Pulmonary artery endothelial cell (primary cell): ENCODE results near the gene PCDHGA11. TPM values are rescaled to one million over a fixed set of nuclear protein-coding genes. Genes with fewer than 3 reads are reported as not detected.
A peak's percentile ranks its signal among the peaks of the same experiment; 100 is the strongest.
"Not testable (repeated sequence)": the region's sequence is repeated elsewhere in the genome, so short reads cannot be mapped to it uniquely, and the experiment has no call there.

Source experiments
- DNase-seq: peaks from one replicate; pipeline ENCODE4 v3.0.0-alpha.2; 2011; ENCODE audit warnings: low read depth, low spot score
- total RNA-seq: library from RNA; depleted of rRNA; stranded (reverse); fragments of >200 nt; gene quantifications from 2 replicates; pipeline ENCODE4 v1.2.3, GENCODE V29; 2014

PCDHGA11 gene
- total RNA-seq, 1 donor from 2014 or later, result 8.7 TPM

DNA sequence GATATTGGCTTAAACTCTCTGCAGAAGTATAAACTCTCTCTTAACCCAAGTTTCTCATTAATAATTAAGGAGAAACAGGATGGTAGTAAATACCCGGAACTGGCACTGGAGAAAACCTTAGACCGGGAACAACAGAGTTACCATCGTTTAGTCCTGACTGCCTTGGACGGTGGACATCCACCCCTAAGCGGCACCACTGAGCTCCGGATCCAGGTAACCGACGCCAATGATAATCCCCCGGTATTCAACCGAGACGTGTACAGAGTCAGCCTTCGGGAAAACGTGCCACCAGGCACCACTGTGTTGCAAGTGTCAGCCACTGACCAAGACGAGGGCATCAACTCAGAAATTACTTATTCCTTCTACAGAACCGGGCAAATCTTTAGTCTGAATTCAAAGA lies 22.2 kb upstream of the PCDHGA11 start:
- no peak for DNase-seq

- no peak for DNase-seq
Observed at GRCh38 chr5:141399555-141400258, 21.1 kb upstream of the PCDHGA11 start.

DNA sequence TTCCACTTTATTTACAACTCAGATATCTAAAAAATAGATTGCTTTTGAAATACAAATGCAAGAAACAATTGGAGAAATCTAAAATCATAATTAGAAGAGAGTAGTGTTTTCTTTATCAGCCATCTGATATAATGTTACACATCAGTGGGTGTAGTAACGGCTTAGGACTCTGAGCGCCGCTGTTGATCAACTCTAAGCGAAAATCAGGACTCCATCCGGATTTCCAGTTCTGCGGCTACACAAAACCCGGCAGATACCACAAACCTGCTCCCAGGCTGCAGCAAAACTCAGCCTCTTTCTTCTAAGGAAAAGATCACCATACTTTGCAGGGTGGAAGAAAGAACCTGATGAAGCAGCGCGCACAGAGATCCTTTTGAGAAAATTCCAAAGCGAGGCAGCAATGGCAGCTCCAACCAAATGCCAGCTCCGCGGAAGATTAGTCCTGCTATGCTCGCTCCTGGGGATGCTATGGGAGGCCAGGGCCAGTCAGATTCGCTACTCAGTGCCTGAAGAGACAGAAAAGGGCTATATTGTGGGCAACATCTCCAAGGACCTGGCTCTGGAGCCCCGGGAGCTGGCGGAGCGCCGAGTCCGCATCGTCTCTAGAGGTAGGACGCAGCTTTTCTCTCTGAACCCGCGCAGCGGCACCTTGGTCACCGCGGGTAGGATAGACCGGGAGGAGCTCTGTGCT lies 18.2 kb upstream of the PCDHGA11 start, which contains the start of gene PCDHGA9:
Gene PCDHGA9, plus strand, starts transcription at position 226 of the 691 bp plus-strand sequence. Its CDS starts 175 bp downstream, at position 401.
- no peak for DNase-seq

- DNase-seq, result no peak
Observed at GRCh38 chr5:141403387-141403786, 17.5 kb upstream of the PCDHGA11 start.

- not testable (repeated sequence) for DNase-seq
Observed at GRCh38 chr5:141407790-141408505, 12.9 kb upstream of the PCDHGA11 start, which contains the start of gene PCDHGB6. Gene PCDHGB6, plus strand, starts transcription at chr5:141408021. Its CDS starts 182 bp downstream, at chr5:141408203.

DNA sequence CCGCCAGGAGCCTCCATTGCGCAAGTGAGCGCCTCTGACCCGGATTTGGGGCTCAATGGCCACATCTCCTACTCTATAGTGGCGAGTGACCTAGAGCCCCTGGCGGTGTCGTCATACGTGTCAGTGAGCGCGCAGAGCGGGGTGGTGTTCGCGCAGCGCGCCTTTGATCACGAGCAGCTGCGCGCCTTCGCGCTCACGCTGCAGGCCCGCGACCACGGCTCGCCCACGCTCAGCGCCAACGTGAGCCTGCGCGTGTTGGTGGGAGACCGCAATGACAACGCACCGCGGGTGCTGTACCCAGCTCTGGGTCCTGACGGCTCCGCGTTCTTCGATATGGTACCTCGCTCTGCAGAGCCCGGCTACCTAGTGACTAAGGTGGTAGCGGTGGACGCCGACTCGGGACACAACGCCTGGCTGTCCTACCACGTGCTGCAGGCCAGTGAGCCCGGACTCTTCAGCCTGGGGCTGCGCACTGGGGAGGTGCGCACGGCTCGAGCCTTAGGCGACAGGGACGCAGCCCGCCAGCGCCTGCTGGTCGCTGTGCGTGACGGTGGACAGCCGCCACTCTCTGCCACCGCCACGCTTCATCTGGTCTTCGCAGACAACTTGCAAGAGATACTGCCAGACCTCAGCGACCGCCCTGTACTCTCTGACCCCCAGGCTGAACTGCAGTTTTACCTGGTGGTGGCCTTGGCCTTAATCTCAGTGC lies 11.1 kb upstream of the PCDHGA11 start:
- DNase-seq, result no peak

GRCh38 chr5:141411575-141411974 lies 9.3 kb upstream of the PCDHGA11 start:
- DNase-seq, result no peak

- DNase-seq, result no peak
Observed at GRCh38 chr5:141412854-141413539, 7.9 kb upstream of the PCDHGA11 start, which contains the start of gene PCDHGA10. Gene PCDHGA10, plus strand, starts transcription at chr5:141412987. Its CDS starts 189 bp downstream, at chr5:141413176.

DNA sequence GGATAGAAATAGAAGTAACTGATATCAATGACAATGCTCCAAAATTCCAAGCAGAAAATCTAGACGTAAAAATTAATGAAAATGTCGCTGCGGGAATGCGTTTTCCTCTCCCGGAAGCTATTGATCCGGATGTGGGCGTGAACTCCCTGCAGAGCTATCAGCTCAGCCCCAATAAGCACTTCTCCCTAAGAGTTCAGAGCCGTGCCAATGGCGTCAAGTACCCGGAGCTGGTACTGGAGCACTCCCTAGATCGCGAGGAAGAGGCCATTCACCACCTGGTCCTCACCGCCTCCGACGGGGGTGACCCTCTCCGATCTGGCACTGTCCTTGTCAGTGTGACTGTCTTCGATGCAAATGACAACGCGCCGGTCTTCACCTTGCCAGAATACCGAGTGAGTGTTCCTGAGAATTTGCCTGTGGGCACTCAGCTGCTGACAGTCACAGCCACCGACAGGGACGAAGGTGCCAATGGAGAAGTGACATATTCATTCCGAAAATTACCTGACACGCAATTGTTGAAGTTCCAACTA lies 7.2 kb upstream of the PCDHGA11 start:
- no peak for DNase-seq

DNA sequence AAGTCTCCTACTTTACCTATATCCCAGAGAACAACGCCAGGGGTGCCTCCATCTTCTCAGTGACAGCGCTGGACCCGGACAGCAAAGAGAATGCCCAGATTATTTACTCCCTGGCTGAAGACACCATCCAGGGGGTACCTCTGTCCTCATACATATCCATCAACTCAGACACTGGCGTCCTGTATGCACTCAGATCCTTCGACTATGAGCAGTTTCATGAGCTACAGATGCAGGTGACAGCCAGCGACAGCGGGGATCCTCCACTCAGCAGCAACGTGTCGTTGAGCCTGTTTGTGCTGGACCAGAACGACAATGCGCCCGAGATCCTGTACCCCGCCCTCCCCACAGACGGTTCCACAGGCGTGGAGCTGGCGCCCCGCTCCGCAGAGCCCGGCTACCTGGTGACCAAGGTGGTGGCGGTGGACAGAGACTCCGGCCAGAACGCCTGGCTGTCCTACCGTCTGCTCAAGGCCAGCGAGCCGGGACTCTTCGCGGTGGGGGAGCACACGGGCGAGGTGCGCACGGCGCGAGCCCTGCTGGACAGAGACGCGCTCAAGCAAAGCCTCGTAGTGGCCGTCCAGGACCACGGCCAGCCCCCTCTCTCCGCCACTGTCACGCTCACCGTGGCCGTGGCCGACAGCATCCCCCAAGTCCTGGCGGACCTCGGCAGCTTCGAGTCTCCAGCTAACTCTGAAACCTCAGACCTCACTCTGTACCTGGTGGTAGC lies 6.1 kb upstream of the PCDHGA11 start:
- not testable (repeated sequence) for DNase-seq

DNA sequence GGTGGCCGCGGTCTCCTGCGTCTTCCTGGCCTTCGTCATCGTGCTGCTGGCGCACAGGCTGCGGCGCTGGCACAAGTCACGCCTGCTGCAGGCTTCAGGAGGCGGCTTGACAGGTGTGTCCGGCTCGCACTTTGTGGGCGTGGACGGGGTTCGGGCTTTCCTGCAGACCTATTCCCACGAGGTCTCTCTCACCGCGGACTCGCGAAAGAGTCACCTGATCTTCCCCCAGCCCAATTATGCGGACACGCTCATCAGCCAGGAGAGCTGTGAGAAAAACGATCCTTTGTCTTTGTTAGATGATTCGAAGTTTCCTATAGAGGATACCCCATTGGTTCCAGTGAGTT lies 5.6 kb upstream of the PCDHGA11 start:
- not testable (repeated sequence) for DNase-seq

- peak; percentile 57 for DNase-seq
Observed at GRCh38 chr5:141417494-141418172, 3.2 kb upstream of the PCDHGA11 start, which contains the start of gene PCDHGB7. Gene PCDHGB7, plus strand, starts transcription at chr5:141417677. Its CDS starts 183 bp downstream, at chr5:141417860.

DNA sequence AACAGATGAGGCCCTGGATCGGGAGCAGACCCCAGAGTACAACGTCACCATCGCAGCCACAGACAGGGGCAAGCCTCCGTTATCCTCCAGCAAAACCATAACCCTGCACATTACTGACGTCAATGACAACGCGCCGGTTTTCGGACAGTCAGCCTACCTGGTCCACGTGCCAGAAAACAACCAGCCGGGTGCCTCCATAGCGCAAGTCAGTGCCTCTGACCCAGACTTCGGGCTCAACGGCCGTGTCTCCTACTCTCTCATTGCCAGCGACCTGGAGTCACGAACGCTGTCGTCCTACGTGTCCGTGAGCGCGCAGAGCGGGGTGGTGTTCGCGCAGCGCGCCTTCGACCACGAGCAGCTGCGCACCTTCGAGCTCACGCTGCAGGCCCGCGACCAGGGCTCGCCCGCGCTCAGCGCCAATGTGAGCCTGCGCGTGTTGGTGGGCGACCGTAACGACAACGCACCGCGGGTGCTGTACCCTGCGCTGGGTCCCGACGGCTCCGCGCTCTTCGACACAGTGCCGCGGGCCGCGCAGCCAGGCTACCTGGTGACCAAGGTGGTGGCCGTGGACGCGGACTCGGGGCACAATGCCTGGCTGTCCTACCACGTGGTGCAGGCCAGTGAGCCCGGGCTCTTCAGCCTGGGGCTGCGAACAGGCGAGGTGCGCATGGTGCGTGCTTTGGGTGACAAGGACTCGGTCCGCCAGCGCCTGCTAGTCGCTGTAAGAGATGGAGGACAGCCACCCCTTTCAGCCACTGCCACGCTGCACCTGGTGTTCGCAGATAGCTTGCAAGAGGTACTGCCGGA lies 1.6 kb upstream of the PCDHGA11 start:
- no peak for DNase-seq

- no peak for DNase-seq
Observed at GRCh38 chr5:141421489-141421855, 621 bp downstream of the PCDHGA11 start.

DNA sequence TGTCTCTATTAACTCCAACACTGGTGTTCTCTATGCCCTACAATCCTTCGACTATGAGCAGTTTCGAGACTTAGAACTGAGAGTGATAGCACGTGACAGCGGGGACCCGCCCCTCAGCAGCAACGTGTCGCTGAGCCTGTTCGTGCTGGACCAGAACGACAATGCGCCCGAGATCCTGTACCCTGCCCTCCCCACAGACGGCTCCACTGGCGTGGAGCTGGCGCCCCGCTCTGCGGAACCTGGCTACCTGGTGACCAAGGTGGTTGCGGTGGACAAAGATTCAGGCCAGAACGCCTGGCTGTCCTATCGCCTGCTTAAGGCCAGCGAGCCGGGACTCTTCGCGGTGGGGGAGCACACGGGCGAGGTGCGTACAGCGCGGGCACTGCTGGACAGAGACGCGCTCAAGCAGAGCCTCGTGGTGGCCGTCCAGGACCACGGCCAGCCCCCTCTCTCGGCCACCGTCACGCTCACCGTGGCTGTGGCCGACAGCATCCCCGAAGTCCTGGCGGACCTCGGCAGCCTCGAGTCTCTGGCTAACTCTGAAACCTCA lies 2.0 kb downstream of the PCDHGA11 start:
- no peak for DNase-seq

DNA sequence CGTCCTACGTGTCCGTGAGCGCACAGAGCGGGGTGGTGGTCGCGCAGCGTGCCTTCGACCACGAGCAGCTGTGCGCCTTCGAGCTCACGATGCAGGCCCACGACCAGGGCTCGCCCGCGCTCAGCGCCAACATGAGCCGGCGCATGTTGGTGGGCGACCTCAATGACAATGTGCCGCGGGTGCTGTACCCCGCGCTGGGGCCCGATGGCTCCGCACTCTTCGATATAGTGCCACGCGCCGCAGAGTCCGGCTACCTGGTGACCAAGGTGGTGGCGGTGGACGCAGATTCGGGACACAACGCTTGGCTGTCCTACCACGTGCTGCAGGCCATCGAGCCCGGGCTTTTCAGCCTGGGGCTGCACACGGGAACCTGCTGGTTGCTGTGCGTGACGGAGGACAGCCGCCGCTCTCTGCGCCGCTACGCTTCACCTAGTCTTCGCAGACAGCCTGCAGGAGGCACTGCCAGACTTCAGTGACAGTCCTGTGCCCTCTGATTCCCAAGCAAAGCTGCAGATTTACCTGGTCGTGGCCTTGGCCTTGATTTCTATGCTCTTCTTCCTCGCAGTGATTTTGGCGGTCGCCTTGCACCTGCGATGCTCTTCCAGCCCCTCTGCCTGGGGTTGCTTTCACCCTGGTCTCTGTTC lies 7.1 kb downstream of the PCDHGA11 start:
- DNase-seq, result no peak

DNA sequence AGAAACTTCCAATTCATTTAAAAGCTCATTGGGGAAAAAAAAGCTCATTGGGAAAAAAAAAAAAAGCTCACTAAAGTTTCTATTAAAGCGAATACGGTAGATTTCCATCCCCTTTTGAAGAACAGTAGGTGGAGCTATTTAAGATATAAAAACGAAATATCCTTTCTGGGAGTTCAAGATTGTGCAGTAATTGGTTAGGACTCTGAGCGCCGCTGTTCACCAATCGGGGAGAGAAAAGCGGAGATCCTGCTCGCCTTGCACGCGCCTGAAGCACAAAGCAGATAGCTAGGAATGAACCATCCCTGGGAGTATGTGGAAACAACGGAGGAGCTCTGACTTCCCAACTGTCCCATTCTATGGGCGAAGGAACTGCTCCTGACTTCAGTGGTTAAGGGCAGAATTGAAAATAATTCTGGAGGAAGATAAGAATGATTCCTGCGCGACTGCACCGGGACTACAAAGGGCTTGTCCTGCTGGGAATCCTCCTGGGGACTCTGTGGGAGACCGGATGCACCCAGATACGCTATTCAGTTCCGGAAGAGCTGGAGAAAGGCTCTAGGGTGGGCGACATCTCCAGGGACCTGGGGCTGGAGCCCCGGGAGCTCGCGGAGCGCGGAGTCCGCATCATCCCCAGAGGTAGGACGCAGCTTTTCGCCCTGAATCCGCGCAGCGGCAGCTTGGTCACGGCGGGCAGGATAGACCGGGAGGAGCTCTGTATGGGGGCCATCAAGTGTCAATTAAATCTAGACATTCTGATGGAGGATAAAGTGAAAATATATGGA lies 9.7 kb downstream of the PCDHGA11 start, which contains the start of gene PCDHGA12:
Gene PCDHGA12, plus strand, starts transcription at position 176 of the 782 bp plus-strand sequence. Its CDS starts 253 bp downstream, at position 429.
- peak; percentile 80 for DNase-seq
